Endodermal cell (in vitro differentiated cells): Measurements from ENCODE around the gene KITLG. TPM values are rescaled to one million over a fixed set of nuclear protein-coding genes. Genes with fewer than 3 reads are reported as not detected.
A peak's percentile ranks its signal among the peaks of the same experiment; 100 is the strongest.

Source experiments
- DNase-seq: peaks from one replicate; pipeline ENCODE4 v3.0.0-alpha.2; 2017
- H3K27ac ChIP-seq: 2 replicates; pipeline ENCODE4 v1.5.1; 2013; ENCODE audit warnings: mild to moderate bottlenecking, low read depth, low read length, moderate library complexity
- H3K27me3 ChIP-seq: 2 replicates; pipeline ENCODE4 v1.6.1; 2013; ENCODE audit warnings: mild to moderate bottlenecking, low read length, moderate library complexity; ENCODE audit not compliant: insufficient read depth, control insufficient read depth, poor library complexity, severe bottlenecking
- H3K36me3 ChIP-seq: 2 replicates; pipeline ENCODE4 v1.7.0; 2013; ENCODE audit warnings: mild to moderate bottlenecking, low read length, moderate library complexity; ENCODE audit not compliant: control insufficient read depth, insufficient read depth
- H3K4me1 ChIP-seq: one replicate; pipeline ENCODE4 v1.7.0; 2013; ENCODE audit warnings: low read length; ENCODE audit not compliant: control insufficient read depth, insufficient read depth
- H3K4me3 ChIP-seq: 2 replicates; pipeline ENCODE4 v1.5.1; 2013; ENCODE audit warnings: mild to moderate bottlenecking, low read length, moderate library complexity
- H3K9ac ChIP-seq: 2 replicates; pipeline ENCODE4 v1.6.1; 2013; ENCODE audit warnings: mild to moderate bottlenecking, low read length, moderate library complexity; ENCODE audit not compliant: poor library complexity, severe bottlenecking; ENCODE audit errors: extremely low read depth
- H3K9me3 ChIP-seq: 2 replicates; pipeline ENCODE4 v1.6.1; 2013; ENCODE audit warnings: mild to moderate bottlenecking, low read length, moderate library complexity; ENCODE audit not compliant: control insufficient read depth
- H3K27ac Mint-ChIP-seq: 2 replicates; pipeline ENCODE4 v1.8.0; 2020; ENCODE audit warnings: mixed read lengths
- H3K27me3 Mint-ChIP-seq: 2 replicates; pipeline ENCODE4 v1.8.0; 2021; ENCODE audit warnings: mild to moderate bottlenecking, mixed read lengths; ENCODE audit not compliant: insufficient read depth
- H3K36me3 Mint-ChIP-seq: 2 replicates; pipeline ENCODE4 v1.8.0; 2020; ENCODE audit warnings: low read depth, mixed read lengths
- H3K4me1 Mint-ChIP-seq: 2 replicates; pipeline ENCODE4 v1.8.0; 2020; ENCODE audit warnings: mixed read lengths
- H3K4me3 Mint-ChIP-seq: 2 replicates; pipeline ENCODE4 v1.8.0; 2020; ENCODE audit warnings: mild to moderate bottlenecking, moderate library complexity, mixed read lengths
- H3K9me3 Mint-ChIP-seq: 2 replicates; pipeline ENCODE4 v1.8.0; 2020; ENCODE audit warnings: mild to moderate bottlenecking, mixed read lengths
- CTCF ChIP-seq: fragments of 200-600 bp; sonication (generic); conservative IDR thresholded peaks from 2 replicates; pipeline ENCODE4 v1.5.0; 2021; ENCODE audit warnings: antibody characterized with exemption, mild to moderate bottlenecking
- WGBS, 2 experiments: methylation state at CpG; one replicate each; pipeline versions ENCODE4 v1.1.5 to v1.1.7; 2013; ENCODE audit warnings: missing lambda C conversion rate in 2 of 2, mixed read lengths in 1 of 2; ENCODE audit not compliant: insufficient coverage in 1 of 2, insufficient read length in 1 of 2; 5-methylcytosine and 5-hydroxymethylcytosine counted together
- total RNA-seq, 2 donors: library from RNA; stranded (reverse); fragmentation: NEBNext Ultra II Directional in 1 of 2; extraction: Animal tissue kit (Norgen Biotek cat#: 25700) in 1 of 2; gene quantifications; 2 replicates in 1 of 2; 3 replicates in 1 of 2; pipeline ENCODE4 v1.2.1, GENCODE V29; 2021

KITLG gene
- total RNA-seq, 2 donors from 2014 or later: 7.0 to 14.3 TPM

GRCh38 chr12:88562151-88562550 is 18.1 kb downstream of the KITLG start:
- no peak for TF ChIP-seq CTCF
- Histone ChIP-seq H3K36me3 (no peaks in the 10 kb centered on the region), H3K4me3 (no peak overlapping the region), H3K27me3 (no peaks in the 10 kb centered on the region), H3K9ac (no peak overlapping the region), H3K9me3 (no peaks in the 10 kb centered on the region), H3K4me1 (peaks cover 4% of the 10 kb centered on the region), H3K27ac (no peak overlapping the region)
- peaks cover 13% of the 10 kb centered on the region for H3K4me1 Mint-ChIP-seq
- H3K27ac Mint-ChIP-seq: no peak overlapping the region
- 100% methylated on average over 2 of the region's 2 CpGs; no CpG with 5 or more reads in 1 of the 2 experiments for WGBS, 2 experiments
- no peak for DNase-seq
- no peaks in the 10 kb centered on the region for H3K27me3 Mint-ChIP-seq
- no peaks in the 10 kb centered on the region for H3K36me3 Mint-ChIP-seq
- no peaks in the 10 kb centered on the region for H3K9me3 Mint-ChIP-seq
- H3K4me3 Mint-ChIP-seq: no peak overlapping the region

- TF ChIP-seq CTCF: no peak
- Histone ChIP-seq H3K27me3 (no peaks in the 10 kb centered on the region), H3K9me3 (no peaks in the 10 kb centered on the region), H3K36me3 (no peaks in the 10 kb centered on the region), H3K4me3 (no peak overlapping the region), H3K27ac (no peak overlapping the region), H3K9ac (no peak overlapping the region), H3K4me1 (peaks cover 4% of the 10 kb centered on the region)
- DNase-seq: no peak
- H3K27ac Mint-ChIP-seq: no peak overlapping the region
- no peaks in the 10 kb centered on the region for H3K27me3 Mint-ChIP-seq
- H3K36me3 Mint-ChIP-seq: no peaks in the 10 kb centered on the region
- 91% methylated on average over 2 of the region's 2 CpGs; no CpG with 5 or more reads in 1 of the 2 experiments for WGBS, 2 experiments
- H3K4me3 Mint-ChIP-seq: no peak overlapping the region
- peaks cover 24% of the 10 kb centered on the region for H3K4me1 Mint-ChIP-seq
- H3K9me3 Mint-ChIP-seq: no peaks in the 10 kb centered on the region
Measured at GRCh38 chr12:88559772-88560171, 20.5 kb downstream of the KITLG start.

- peaks cover 4% of the 10 kb centered on the region for H3K4me1 ChIP-seq
- Mint-ChIP-seq H3K4me3 (no peak overlapping the region), H3K36me3 (no peaks in the 10 kb centered on the region), H3K9me3 (no peaks in the 10 kb centered on the region), H3K4me1 (peaks cover 21% of the 10 kb centered on the region), H3K27ac (no peak overlapping the region), H3K27me3 (no peaks in the 10 kb centered on the region)
- H3K9me3 ChIP-seq: no peaks in the 10 kb centered on the region
- H3K27ac ChIP-seq: peak overlapping the region; percentile 57
- DNase-seq: peak; percentile 55
- H3K36me3 ChIP-seq: no peaks in the 10 kb centered on the region
- no peak overlapping the region for H3K9ac ChIP-seq
- no peak for TF ChIP-seq CTCF
- no peaks in the 10 kb centered on the region for H3K27me3 ChIP-seq
- H3K4me3 ChIP-seq: no peak overlapping the region
- 92 to 97% methylated on average over 6 to 7 of the region's 7 CpGs for WGBS, 2 experiments
Measured at GRCh38 chr12:88559199-88559598, 21.1 kb downstream of the KITLG start.
